WTC11 (cell line): ENCODE data around the gene DNAJB11. TPM values are rescaled to one million over a fixed set of nuclear protein-coding genes. Genes with fewer than 3 reads are reported as not detected.
"Not testable (repeated sequence)": the region's sequence is repeated elsewhere in the genome, so short reads cannot be mapped to it uniquely, and the experiment has no call there.

Experiments used
- ATAC-seq: fragments of 200-7000 bp; cut with Tn5 transposase; 2 replicates; pipeline ENCODE4 v1.10.0; 2021; ENCODE audit warnings: mild to moderate bottlenecking, moderate library complexity
- CTCF ChIA-PET: fragments of 300-600 bp; sonication (Branson Sonifier 250); formaldehyde crosslinking; loops from one replicate; lab custom pipeline; 2021; ENCODE audit warnings: antibody characterized with exemption; lab: Charles Lee
- POLR2A ChIA-PET: fragments of 350-600 bp; sonication (Branson Sonifier 250); formaldehyde crosslinking; loops from one replicate; lab custom pipeline; 2021; ENCODE audit warnings: antibody characterized with exemption; lab: Charles Lee
- DNase-seq: peaks from one replicate; pipeline ENCODE4 v3.0.0; 2021; ENCODE audit warnings: low spot score
- H3K27ac Mint-ChIP-seq: 2 replicates; pipeline ENCODE4 v1.8.0; 2021; ENCODE audit warnings: mixed read lengths
- H3K27me3 Mint-ChIP-seq: 2 replicates; pipeline ENCODE4 v1.8.0; 2021; ENCODE audit warnings: low read depth, mild to moderate bottlenecking, moderate library complexity, mixed read lengths
- H3K36me3 Mint-ChIP-seq: 2 replicates; pipeline ENCODE4 v1.8.0; 2021; ENCODE audit warnings: mixed read lengths
- H3K4me1 Mint-ChIP-seq: 2 replicates; pipeline ENCODE4 v1.8.0; 2022; ENCODE audit warnings: mixed read lengths
- H3K4me3 Mint-ChIP-seq: 2 replicates; pipeline ENCODE4 v1.8.0; 2021; ENCODE audit warnings: mild to moderate bottlenecking, moderate library complexity, mixed read lengths
- H3K9me3 Mint-ChIP-seq: 2 replicates; pipeline ENCODE4 v1.8.0; 2021; ENCODE audit warnings: mixed read lengths
- GABPB1 ChIP-seq: sonication (generic); formaldehyde crosslinking; IDR thresholded peaks from 2 replicates; pipeline ENCODE4 v1.8.1; 2023; ENCODE audit warnings: mild to moderate bottlenecking, missing genetic modification reagents
- total RNA-seq: library from RNA; stranded (reverse); gene quantifications from 3 replicates; pipeline ENCODE4 v1.2.3, GENCODE V29; 2021

Gene DNAJB11
- total RNA-seq, 1 experiment from 2014 or later = 56.3 TPM

DNA sequence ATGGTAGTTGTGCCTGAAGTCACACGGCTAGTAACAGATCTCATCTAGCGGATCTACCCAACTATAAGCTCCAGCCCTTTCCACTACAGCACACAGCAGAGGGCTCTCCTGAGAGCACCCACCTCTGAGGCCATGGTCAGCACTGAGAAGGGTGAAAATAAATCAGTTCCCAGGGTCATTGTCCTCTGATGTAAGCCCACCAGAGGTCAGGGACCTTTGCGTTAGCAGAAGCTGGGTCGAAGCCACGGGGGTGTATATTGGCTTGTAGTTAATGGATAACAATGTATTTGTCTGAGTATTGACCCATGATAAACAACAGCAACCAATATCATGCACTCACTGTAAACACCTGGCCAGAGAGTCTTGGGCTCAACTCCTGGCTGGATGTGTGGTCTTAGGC, 63.7 kb downstream of the DNAJB11 start:
- peak; percentile 95 for TF ChIP-seq GABPB1 (CRISPR knock-in tag)
- TF ChIP-seq, all 79 proteins: peak for 1; not testable (repeated sequence) for 78
- H3K4me1 Mint-ChIP-seq, H3K4me3 Mint-ChIP-seq, ATAC-seq, H3K36me3 Mint-ChIP-seq, DNase-seq, H3K27ac Mint-ChIP-seq, H3K9me3 Mint-ChIP-seq, H3K27me3 Mint-ChIP-seq, POLR2A ChIA-PET: not testable (repeated sequence)
- CTCF ChIA-PET = interaction anchor here (0.7 kb wide), 1 partner anchor 19 kb away, joined by 6 read pairs; no protein-coding TSS in a partner anchor

Other genes starting within 250 kb of the DNAJB11 start
- 0.30 to 0.92 TPM (median 0.57 TPM) in 3 replicates for gene DGKG, start 208.5 kb upstream of the DNAJB11 start, total RNA-seq
- 1.7 to 2.9 TPM (median 1.9 TPM) in 3 replicates for gene CRYGS, start 26.3 kb upstream of the DNAJB11 start, total RNA-seq
- gene TBCCD1, start 3.4 kb upstream of the DNAJB11 start, total RNA-seq = 10.6 to 11.5 TPM (median 11.3 TPM) in 3 replicates
- gene AHSG, start 42.3 kb downstream of the DNAJB11 start, total RNA-seq = 1.5 to 1.9 TPM (median 1.8 TPM) in 3 replicates
- gene FETUB, start 69.7 kb downstream of the DNAJB11 start, total RNA-seq = not detected in 3 replicates
- 0.11 to 0.24 TPM (median 0.11 TPM) in 3 replicates for gene HRG, start 95.3 kb downstream of the DNAJB11 start, total RNA-seq
- gene KNG1, start 146.6 kb downstream of the DNAJB11 start, total RNA-seq = 0.13 to 0.44 TPM (median 0.34 TPM) in 3 replicates
- gene EIF4A2, start 212.9 kb downstream of the DNAJB11 start, total RNA-seq = 571 to 574 TPM (median 572 TPM) in 3 replicates
- gene RFC4, start 235.8 kb downstream of the DNAJB11 start, total RNA-seq = 89.2 to 104 TPM (median 91.8 TPM) in 3 replicates